Gastrocnemius medialis (tissue), 4 donors: Measurements from ENCODE around the gene KCNQ1.

Source experiments
- POLR2A ChIP-seq, 2 donors: fragments of 450-650 bp; IDR thresholded peaks; one replicate each; pipeline ENCODE4 v1.6.1; 2017; ENCODE audit warnings: antibody characterized with exemption in 2 of 2, mild to moderate bottlenecking in 2 of 2, moderate library complexity in 2 of 2
- TF ChIP-seq, protein P1 (sequence below), 5 experiments: fragments of 450-650 bp in 3 of 5; fragments of 200-600 bp in 2 of 5; sonication (generic) in 2 of 5; IDR thresholded peaks in 4 of 5; conservative IDR thresholded peaks in 1 of 5; 1 replicate in 4 of 5; 2 replicates in 1 of 5; pipeline ENCODE4 v1.5.1; 2016 to 2019; ENCODE audit warnings: antibody characterized with exemption in 5 of 5, mild to moderate bottlenecking in 3 of 5, moderate library complexity in 3 of 5

- TF ChIP-seq, protein P1, sequence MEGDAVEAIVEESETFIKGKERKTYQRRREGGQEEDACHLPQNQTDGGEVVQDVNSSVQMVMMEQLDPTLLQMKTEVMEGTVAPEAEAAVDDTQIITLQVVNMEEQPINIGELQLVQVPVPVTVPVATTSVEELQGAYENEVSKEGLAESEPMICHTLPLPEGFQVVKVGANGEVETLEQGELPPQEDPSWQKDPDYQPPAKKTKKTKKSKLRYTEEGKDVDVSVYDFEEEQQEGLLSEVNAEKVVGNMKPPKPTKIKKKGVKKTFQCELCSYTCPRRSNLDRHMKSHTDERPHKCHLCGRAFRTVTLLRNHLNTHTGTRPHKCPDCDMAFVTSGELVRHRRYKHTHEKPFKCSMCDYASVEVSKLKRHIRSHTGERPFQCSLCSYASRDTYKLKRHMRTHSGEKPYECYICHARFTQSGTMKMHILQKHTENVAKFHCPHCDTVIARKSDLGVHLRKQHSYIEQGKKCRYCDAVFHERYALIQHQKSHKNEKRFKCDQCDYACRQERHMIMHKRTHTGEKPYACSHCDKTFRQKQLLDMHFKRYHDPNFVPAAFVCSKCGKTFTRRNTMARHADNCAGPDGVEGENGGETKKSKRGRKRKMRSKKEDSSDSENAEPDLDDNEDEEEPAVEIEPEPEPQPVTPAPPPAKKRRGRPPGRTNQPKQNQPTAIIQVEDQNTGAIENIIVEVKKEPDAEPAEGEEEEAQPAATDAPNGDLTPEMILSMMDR (IDR thresholded peaks at IDR 0.05 in 4 of 5, conservative IDR thresholded peaks at IDR 0.05 in 1 of 5) = no peak
- TF ChIP-seq POLR2A (IDR thresholded peaks at IDR 0.05) = no peak
These were observed 19.9 kb upstream of the KCNQ1 start for GRCh38 chr11:2424811-2425495.
